ENCODE data around the gene NR5A2.

DNA sequence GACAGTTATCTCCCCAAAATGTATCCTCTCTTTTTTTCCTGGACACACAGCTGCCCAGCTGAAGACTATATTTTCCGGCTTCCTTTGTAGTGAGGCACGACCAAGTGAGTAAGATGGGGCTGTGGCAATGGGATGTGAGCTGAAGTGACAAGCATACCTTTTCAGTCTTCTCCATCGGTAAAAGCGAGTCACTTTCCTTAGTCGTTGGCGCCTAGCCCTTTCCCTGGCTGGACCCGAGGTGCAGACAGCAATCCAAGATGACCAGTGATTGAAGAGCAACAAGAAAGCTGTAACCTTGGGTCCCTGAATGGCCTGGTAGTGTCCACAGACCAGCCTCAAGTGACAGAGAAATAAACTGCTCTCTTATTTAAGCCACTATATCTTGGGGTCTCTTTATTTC lies 155.2 kb downstream of the NR5A2 start:
- TF ChIP-seq POLR2AphosphoS5 (IDR thresholded peaks at IDR 0.05; ENCODE audit: low read length) (no peak), CTCF (IDR thresholded peaks at IDR 0.05 in 2 of 3, conservative IDR thresholded peaks at IDR 0.05 in 1 of 3; ENCODE audit: control insufficient read depth in 2 of 3, extremely low read depth in 1 of 3, insufficient read depth in 1 of 3, low read depth in 3 of 3, low read length in 3 of 3) (no peak), MAX (IDR thresholded peaks at IDR 0.05; ENCODE audit: low read depth, low read length) (no peak), ASH2L (IDR thresholded peaks at IDR 0.05; ENCODE audit: borderline replicate concordance, low read depth) (no peak), YBX1 (IDR thresholded peaks at IDR 0.05) (no peak), NRF1 (conservative IDR thresholded peaks at IDR 0.05; ENCODE audit: low read depth, low read length) (no peak), NR2C1 (IDR thresholded peaks at IDR 0.05) (no peak), TCF7 (IDR thresholded peaks at IDR 0.05; ENCODE audit: borderline replicate concordance) (no peak)
- TF ChIP-seq, protein P1, sequence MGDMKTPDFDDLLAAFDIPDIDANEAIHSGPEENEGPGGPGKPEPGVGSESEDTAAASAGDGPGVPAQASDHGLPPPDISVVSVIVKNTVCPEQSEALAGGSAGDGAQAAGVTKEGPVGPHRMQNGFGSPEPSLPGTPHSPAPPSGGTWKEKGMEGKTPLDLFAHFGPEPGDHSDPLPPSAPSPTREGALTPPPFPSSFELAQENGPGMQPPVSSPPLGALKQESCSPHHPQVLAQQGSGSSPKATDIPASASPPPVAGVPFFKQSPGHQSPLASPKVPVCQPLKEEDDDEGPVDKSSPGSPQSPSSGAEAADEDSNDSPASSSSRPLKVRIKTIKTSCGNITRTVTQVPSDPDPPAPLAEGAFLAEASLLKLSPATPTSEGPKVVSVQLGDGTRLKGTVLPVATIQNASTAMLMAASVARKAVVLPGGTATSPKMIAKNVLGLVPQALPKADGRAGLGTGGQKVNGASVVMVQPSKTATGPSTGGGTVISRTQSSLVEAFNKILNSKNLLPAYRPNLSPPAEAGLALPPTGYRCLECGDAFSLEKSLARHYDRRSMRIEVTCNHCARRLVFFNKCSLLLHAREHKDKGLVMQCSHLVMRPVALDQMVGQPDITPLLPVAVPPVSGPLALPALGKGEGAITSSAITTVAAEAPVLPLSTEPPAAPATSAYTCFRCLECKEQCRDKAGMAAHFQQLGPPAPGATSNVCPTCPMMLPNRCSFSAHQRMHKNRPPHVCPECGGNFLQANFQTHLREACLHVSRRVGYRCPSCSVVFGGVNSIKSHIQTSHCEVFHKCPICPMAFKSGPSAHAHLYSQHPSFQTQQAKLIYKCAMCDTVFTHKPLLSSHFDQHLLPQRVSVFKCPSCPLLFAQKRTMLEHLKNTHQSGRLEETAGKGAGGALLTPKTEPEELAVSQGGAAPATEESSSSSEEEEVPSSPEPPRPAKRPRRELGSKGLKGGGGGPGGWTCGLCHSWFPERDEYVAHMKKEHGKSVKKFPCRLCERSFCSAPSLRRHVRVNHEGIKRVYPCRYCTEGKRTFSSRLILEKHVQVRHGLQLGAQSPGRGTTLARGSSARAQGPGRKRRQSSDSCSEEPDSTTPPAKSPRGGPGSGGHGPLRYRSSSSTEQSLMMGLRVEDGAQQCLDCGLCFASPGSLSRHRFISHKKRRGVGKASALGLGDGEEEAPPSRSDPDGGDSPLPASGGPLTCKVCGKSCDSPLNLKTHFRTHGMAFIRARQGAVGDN (IDR thresholded peaks at IDR 0.05), result no peak
- TF ChIP-seq, protein P2, sequence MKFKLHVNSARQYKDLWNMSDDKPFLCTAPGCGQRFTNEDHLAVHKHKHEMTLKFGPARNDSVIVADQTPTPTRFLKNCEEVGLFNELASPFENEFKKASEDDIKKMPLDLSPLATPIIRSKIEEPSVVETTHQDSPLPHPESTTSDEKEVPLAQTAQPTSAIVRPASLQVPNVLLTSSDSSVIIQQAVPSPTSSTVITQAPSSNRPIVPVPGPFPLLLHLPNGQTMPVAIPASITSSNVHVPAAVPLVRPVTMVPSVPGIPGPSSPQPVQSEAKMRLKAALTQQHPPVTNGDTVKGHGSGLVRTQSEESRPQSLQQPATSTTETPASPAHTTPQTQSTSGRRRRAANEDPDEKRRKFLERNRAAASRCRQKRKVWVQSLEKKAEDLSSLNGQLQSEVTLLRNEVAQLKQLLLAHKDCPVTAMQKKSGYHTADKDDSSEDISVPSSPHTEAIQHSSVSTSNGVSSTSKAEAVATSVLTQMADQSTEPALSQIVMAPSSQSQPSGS (IDR thresholded peaks at IDR 0.05; ENCODE audit: low read length), result no peak

Measured in GM12878 (cell line).